ENCODE measurements around the gene GARRE1.

- no peak for TF ChIP-seq CTCF (IDR thresholded peaks at IDR 0.05; ENCODE audit: low read depth, low read length, missing input control)
- no peak for TF ChIP-seq SP1 (IDR thresholded peaks at IDR 0.05)
- no peak for TF ChIP-seq RAD21 (IDR thresholded peaks at IDR 0.05)
- no peak for TF ChIP-seq EGR1 (IDR thresholded peaks at IDR 0.05; ENCODE audit: low read depth in 2 of 2)
- TF ChIP-seq ATF3 (IDR thresholded peaks at IDR 0.05), result no peak
Observed at GRCh38 chr19:34236035-34236987, 18.0 kb upstream of the GARRE1 start.
